K562 (cell line): Measurements from ENCODE around the gene B3GAT1. TPM values are rescaled to one million over a fixed set of nuclear protein-coding genes. Genes with fewer than 3 reads are reported as not detected.
"Not testable (repeated sequence)": the region's sequence is repeated elsewhere in the genome, so short reads cannot be mapped to it uniquely, and the experiment has no call there.

Source experiments
- ATAC-seq: fragments of 200-7000 bp; cut with Tn5 transposase; 3 replicates; pipeline ENCODE4 v1.9.1; 2020; ENCODE audit warnings: moderate library complexity
- BruUV-seq: library from RNA; stranded (reverse); fragments of 400-500 nt; replicated peaks from 2 replicates; lab custom pipeline; 2021; lab: Mats Ljungman, UMichigan
- CTCF ChIA-PET: fragments of 300-600 bp; formaldehyde crosslinking; extraction: SDS; loops from one replicate; lab custom pipeline; 2021; ENCODE audit warnings: low intra/inter-chr PET ratio; lab: Yijun Ruan, JAX
- POLR2A ChIA-PET: fragments of 300-600, 350-650 bp; sonication (Branson Sonifier 250); formaldehyde crosslinking; extraction: SDS; loops from one replicate; lab custom pipeline; 2021; ENCODE audit warnings: antibody characterized with exemption, inconsistent platforms; lab: Yijun Ruan, JAX
- DNase-seq, 4 experiments: peaks; one replicate each; pipeline versions ENCODE4 v3.0.0 to v3.0.0-alpha.2; 2011 to 2018; ENCODE audit warnings: low spot score in 3 of 4, mixed read lengths in 3 of 4; ENCODE audit errors: extremely low read depth in 1 of 4
- FAIRE-seq: peaks from 2 replicates; lab custom pipeline; 2011; peaks lifted over from hg19 to GRCh38; lab: Jason Lieb, UNC
- H2AFZ ChIP-seq: 2 replicates; pipeline ENCODE4 v1.6.0; 2011; ENCODE audit warnings: low read depth, low read length, control low read depth, inconsistent platforms
- H3K27ac ChIP-seq: fragments of 200-600 bp; 3 replicates; pipeline ENCODE4 v1.8.0; 2011; ENCODE audit warnings: low read depth, mild to moderate bottlenecking, control low read depth, inconsistent platforms, low read length, moderate library complexity, mixed read lengths; ENCODE audit errors: extremely low read depth
- H3K27me3 ChIP-seq, 2 experiments: fragments of 300-600 bp in 1 of 2; 2 replicates in 1 of 2; 3 replicates in 1 of 2; pipeline versions ENCODE4 v1.6.0 to v1.8.0; 2011; ENCODE audit warnings: inconsistent platforms in 2 of 2, low read length in 2 of 2, mild to moderate bottlenecking in 1 of 2, mixed read lengths in 1 of 2, moderate library complexity in 1 of 2; ENCODE audit not compliant: control insufficient read depth in 2 of 2, insufficient read depth in 2 of 2
- H3K36me3 ChIP-seq: fragments of 300-600 bp; 3 replicates; pipeline ENCODE4 v1.8.0; 2011; ENCODE audit warnings: mild to moderate bottlenecking, low read length, inconsistent platforms; ENCODE audit not compliant: control insufficient read depth, insufficient read depth
- H3K4me1 ChIP-seq, 2 experiments: fragments of 200-600 bp in 1 of 2; replicated peaks in 1 of 2; 2 replicates in 1 of 2; 3 replicates in 1 of 2; pipeline versions ENCODE4 v1.5.1 to v1.8.0; 2011; ENCODE audit warnings: inconsistent platforms in 2 of 2, low read length in 2 of 2, mild to moderate bottlenecking in 1 of 2, mixed read lengths in 1 of 2, moderate library complexity in 1 of 2; ENCODE audit not compliant: control insufficient read depth in 2 of 2, insufficient read depth in 2 of 2
- H3K4me2 ChIP-seq: 2 replicates; pipeline ENCODE4 v1.6.1; 2011; ENCODE audit warnings: low read length, control low read depth, inconsistent platforms, mixed read lengths; ENCODE audit not compliant: insufficient read depth
- H3K4me3 ChIP-seq: fragments of 200-600 bp; sonication (generic), shearing (Covaris generic); 2 replicates; pipeline ENCODE4 v1.5.1; 2016; ENCODE audit warnings: control low read depth, inconsistent platforms
- H3K79me2 ChIP-seq: fragments of 200-600 bp; 3 replicates; pipeline ENCODE4 v1.8.0; 2011; ENCODE audit warnings: low read length, inconsistent platforms; ENCODE audit not compliant: control insufficient read depth, insufficient read depth
- H3K9ac ChIP-seq, 2 experiments: 2 replicates each; pipeline versions ENCODE4 v1.6.0 to v1.6.1; 2011; ENCODE audit warnings: low read depth in 2 of 2, low read length in 2 of 2, control low read depth in 1 of 2, inconsistent platforms in 1 of 2, mild to moderate bottlenecking in 1 of 2, mixed read lengths in 1 of 2; ENCODE audit not compliant: insufficient read depth in 1 of 2
- H3K9me1 ChIP-seq: one replicate; pipeline ENCODE4 v1.6.0; 2011; ENCODE audit warnings: inconsistent platforms, mild to moderate bottlenecking, low read length, moderate library complexity; ENCODE audit not compliant: control insufficient read depth, insufficient read depth
- H3K9me3 ChIP-seq: replicated peaks from 2 replicates; pipeline ENCODE4 v1.5.1; 2011; ENCODE audit warnings: low read depth, low read length, inconsistent platforms; ENCODE audit not compliant: control insufficient read depth, insufficient read depth
- H4K20me1 ChIP-seq: replicated peaks from 2 replicates; pipeline ENCODE4 v1.6.1; 2011; ENCODE audit warnings: low read length, inconsistent platforms, mixed read lengths; ENCODE audit not compliant: control insufficient read depth, insufficient read depth
- ARNT ChIP-seq, 2 experiments: fragments of 450-650 bp; IDR thresholded peaks; 2 replicates each; pipeline ENCODE4 v1.6.1; 2016; ENCODE audit warnings: mild to moderate bottlenecking in 1 of 2
- CREB3L1 ChIP-seq: fragments of 450-650 bp; IDR thresholded peaks from 2 replicates; pipeline ENCODE4 v1.6.1; 2014; ENCODE audit warnings: low read depth, mild to moderate bottlenecking, moderate library complexity, borderline replicate concordance
- PRPF4 ChIP-seq: fragments of 200-400 bp; formaldehyde crosslinking; IDR thresholded peaks from one replicate; pipeline ENCODE4 v1.6.1; 2017; ENCODE audit warnings: low read length, low read depth, mild to moderate bottlenecking; ENCODE audit not compliant: insufficient read depth, poor library complexity, severe bottlenecking
- ZNF407 ChIP-seq: fragments of 450-650 bp; IDR thresholded peaks from 2 replicates; pipeline ENCODE4 v1.6.1; 2016; ENCODE audit warnings: low read depth
- WGBS: fragments of 100-300 bp; shearing (Covaris generic); methylation state at CpG from one replicate; pipeline ENCODE4 v1.1.6; 2016; ENCODE audit warnings: low coverage, mixed read lengths; ENCODE audit not compliant: insufficient coverage; ENCODE audit errors: missing lambda C conversion rate; 5-methylcytosine and 5-hydroxymethylcytosine counted together
- in situ Hi-C: fragments of 300-500 bp; cut with MboI; formaldehyde crosslinking; loops from 4 replicates; pipeline ENCODE4 v1.15.0; 2018; ENCODE audit warnings: inconsistent platforms, mixed read lengths
- intact Hi-C: fragments of 100-400 bp; cut with micrococcal nuclease; formaldehyde crosslinking; loops from 2 replicates; pipeline ENCODE4 v1.14.2; 2022
- polyA plus RNA-seq, 8 experiments: library from polyadenylated mRNA; depleted of rRNA in 4 of 8; stranded (reverse) in 5 of 8; unstranded in 3 of 8; fragments of >200 nt; fragmentation: Nextera tagmentation in 2 of 8; fragmentation: Illumina TruSeq in 1 of 8; extraction: Ambion mirVana in 2 of 8; extraction: Trizol in 1 of 8; gene quantifications; 2 replicates each; pipeline versions ENCODE4 v1.2.1 to v1.2.3, GENCODE V29; 2011 to 2014; ENCODE audit warnings: inconsistent platforms in 1 of 8, missing spikeins in 1 of 8
- total RNA-seq, 7 experiments: library from RNA; depleted of rRNA in 6 of 7; stranded (reverse); fragments of >200 nt in 6 of 7; fragmentation: Illumina TruSeq in 2 of 7; extraction: Trizol in 2 of 7; gene quantifications; 2 replicates each; pipeline versions ENCODE4 v1.2.1 to v1.2.3, GENCODE V29; 2011 to 2021; ENCODE audit warnings: low replicate concordance in 1 of 7

Gene B3GAT1
- total and polyA plus RNA-seq, 9 of the 15 experiments (the other 6 are each of a cell fraction or from before 2014, with no cell fraction given), result 0.01 to 0.53 (median 0.14) TPM; not detected in 1

DNA sequence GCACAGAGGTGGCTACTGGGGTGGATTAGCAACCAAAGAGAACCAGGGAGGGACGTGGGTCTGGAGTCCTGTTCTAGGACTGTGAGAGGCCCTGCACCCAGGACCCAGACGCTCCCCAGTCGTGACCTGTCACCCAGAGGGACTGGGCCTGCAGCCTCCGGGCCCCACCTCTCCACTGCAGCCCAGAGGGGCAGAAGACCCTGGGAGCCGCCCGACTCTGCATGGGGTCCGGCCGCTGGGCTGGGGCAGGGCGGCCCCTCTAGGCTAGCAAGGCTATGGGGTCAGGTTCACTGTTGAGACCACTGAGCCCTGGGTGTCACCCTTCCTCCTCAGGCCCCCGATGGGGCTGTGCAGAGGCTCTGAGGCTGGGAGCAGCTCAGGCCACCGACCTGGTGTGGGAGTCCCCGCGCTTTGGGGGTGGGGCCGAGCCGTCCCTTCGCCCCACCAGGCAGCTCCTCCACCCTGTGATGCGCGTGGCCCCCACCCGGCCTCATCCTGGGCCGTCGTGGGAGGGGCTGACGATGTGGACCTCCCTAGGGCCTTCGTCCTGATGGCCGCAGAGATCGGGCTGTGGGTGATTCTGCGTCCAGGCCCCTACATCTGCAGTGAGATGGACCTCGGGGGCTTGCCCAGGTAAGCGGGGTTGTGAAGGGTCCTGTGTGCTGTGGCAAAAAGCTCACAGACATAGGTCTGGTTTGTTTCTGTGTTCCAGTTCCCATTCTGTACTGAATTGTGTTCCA is 67.4 kb downstream of the B3GAT1 start:
- H4K20me1 ChIP-seq, H3K4me2 ChIP-seq, in situ Hi-C loops, intact Hi-C loops, H3K36me3 ChIP-seq, H3K79me2 ChIP-seq, POLR2A ChIA-PET, FAIRE-seq, H3K4me1 ChIP-seq, H2AFZ ChIP-seq, H3K27me3 ChIP-seq, H3K27ac ChIP-seq, H3K9me3 ChIP-seq, H3K4me3 ChIP-seq, DNase-seq, CTCF ChIA-PET, BruUV-seq, H3K9me1 ChIP-seq, H3K9ac ChIP-seq: not testable (repeated sequence)
- peak; percentile 52 for ATAC-seq
- 45% methylated on average over 14 of the region's 28 CpGs for WGBS

- FAIRE-seq (no peak), DNase-seq (no peak)
- in situ Hi-C loops, result no loop called here
- TF ChIP-seq PRPF4, result no peak
- no peak for TF ChIP-seq ARNT (IDR thresholded peaks at IDR 0.05)
- no peak for TF ChIP-seq ZNF407
- TF ChIP-seq CREB3L1, result no peak
Measured at GRCh38 chr11:134343646-134344045, 68.4 kb downstream of the B3GAT1 start.

More at GRCh38 chr11:134343646-134344045, 68.4 kb downstream of the B3GAT1 start:
- Histone ChIP-seq H3K27ac (no peak overlapping the region), H3K27me3 (no peaks in the 10 kb centered on the region), H3K4me1 (no peaks in the 10 kb centered on the region; a peak in 1 of 5 replicates), H3K79me2 (no peaks in the 10 kb centered on the region), H3K9ac (no peak overlapping the region), H2AFZ (no peak overlapping the region), H3K4me2 (no peak overlapping the region), H3K4me3 (no peak overlapping the region), H4K20me1 (no peaks in the 10 kb centered on the region), H3K36me3 (no peaks in the 10 kb centered on the region), H3K9me3 (no peaks in the 10 kb centered on the region), H3K9me1 (no peaks in the 10 kb centered on the region)
- ATAC-seq, result no peak
- ChIA-PET CTCF (no interaction called here), POLR2A (interaction anchor here (0.6 to 0.9 kb wide), 2 partner anchors 9 to 10 kb away, joined by 3 to 5 read pairs; no protein-coding TSS in a partner anchor)
- BruUV-seq, result no TSS peak
- WGBS, result 68% methylated on average over 14 of the region's 15 CpGs
- intact Hi-C loops, result no loop called here
